Brain microvascular endothelial cell (primary cell): ENCODE data around the gene SGCD.

Experiments
- DNase-seq: peaks from one replicate; pipeline ENCODE4 v3.0.0-alpha.2; 2020
- H3K27ac ChIP-seq: fragments of 250-450 bp; sonication (Bioruptor Pico); 2 replicates; pipeline ENCODE4 v1.5.1; 2020; ENCODE audit warnings: mild to moderate bottlenecking, moderate library complexity
- H3K27me3 ChIP-seq: fragments of 250-450 bp; sonication (Bioruptor Pico); replicated peaks from 2 replicates; pipeline ENCODE4 v1.5.1; 2020; ENCODE audit warnings: mild to moderate bottlenecking
- H3K36me3 ChIP-seq: fragments of 250-450 bp; sonication (Bioruptor Pico); replicated peaks from 2 replicates; pipeline ENCODE4 v1.5.1; 2020; ENCODE audit warnings: mild to moderate bottlenecking
- H3K4me3 ChIP-seq: 2 replicates; pipeline ENCODE4 v1.5.1; 2011; ENCODE audit warnings: low read depth, mild to moderate bottlenecking, control low read depth, low read length, moderate library complexity
- in situ Hi-C: cut with HindIII; loops from 2 replicates; pipeline ENCODE4 v1.10.0; 2017; ENCODE audit warnings: low sequenced_read_pairs, low pct_ligation_motif_present
- TF ChIP-seq, protein P1 (sequence below): IDR thresholded peaks from 2 replicates; pipeline ENCODE4 v1.5.1; 2011; ENCODE audit warnings: low read depth, mild to moderate bottlenecking, moderate library complexity, low read length, control low read depth, inconsistent platforms; ENCODE audit errors: missing control alignments

SGCD gene

DNA sequence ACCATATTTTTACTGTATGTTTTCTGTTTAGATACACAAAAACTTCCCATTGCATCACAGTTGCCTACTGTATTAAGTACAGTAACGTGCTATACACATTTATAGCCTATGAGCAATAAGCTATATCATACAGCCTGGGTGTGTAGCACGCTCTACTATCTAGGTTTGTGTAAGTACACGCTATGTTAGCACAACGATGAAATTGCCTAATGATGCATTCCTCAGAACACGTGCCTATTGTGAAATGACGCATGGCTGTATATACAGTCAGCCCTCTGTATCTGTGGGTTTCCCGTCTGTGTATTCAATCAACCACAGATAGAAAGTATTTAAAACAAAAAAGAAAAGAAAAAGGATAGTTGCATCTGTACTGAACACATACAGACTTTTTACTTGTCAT lies 64.2 kb downstream of the SGCD start:
- TF ChIP-seq, protein P1, sequence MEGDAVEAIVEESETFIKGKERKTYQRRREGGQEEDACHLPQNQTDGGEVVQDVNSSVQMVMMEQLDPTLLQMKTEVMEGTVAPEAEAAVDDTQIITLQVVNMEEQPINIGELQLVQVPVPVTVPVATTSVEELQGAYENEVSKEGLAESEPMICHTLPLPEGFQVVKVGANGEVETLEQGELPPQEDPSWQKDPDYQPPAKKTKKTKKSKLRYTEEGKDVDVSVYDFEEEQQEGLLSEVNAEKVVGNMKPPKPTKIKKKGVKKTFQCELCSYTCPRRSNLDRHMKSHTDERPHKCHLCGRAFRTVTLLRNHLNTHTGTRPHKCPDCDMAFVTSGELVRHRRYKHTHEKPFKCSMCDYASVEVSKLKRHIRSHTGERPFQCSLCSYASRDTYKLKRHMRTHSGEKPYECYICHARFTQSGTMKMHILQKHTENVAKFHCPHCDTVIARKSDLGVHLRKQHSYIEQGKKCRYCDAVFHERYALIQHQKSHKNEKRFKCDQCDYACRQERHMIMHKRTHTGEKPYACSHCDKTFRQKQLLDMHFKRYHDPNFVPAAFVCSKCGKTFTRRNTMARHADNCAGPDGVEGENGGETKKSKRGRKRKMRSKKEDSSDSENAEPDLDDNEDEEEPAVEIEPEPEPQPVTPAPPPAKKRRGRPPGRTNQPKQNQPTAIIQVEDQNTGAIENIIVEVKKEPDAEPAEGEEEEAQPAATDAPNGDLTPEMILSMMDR: no peak
- no peak for DNase-seq
- in situ Hi-C loops: no loop called here
- Histone ChIP-seq H3K27me3 (no peaks in the 10 kb centered on the region), H3K36me3 (no peaks in the 10 kb centered on the region), H3K4me3 (no peak overlapping the region), H3K27ac (no peak overlapping the region)

DNA sequence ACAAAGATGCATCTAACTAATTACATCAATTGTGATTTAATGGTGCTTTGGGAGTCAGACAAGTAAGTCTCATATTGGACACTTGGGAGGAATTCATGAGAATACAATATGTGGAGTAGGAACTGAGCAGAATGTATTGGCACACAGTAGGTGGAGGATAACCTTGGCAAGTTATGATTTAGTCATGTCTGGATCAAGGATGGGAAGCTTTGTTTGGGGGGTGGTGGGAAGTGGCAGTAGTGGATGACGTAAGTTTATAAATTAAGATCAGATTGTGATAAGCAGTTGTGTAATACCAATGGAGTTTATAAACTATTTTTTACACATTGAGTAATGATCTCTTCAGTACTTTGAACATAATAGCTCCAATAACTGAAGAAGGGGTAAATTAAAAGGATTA lies 67.0 kb downstream of the SGCD start:
- TF ChIP-seq, protein P1: no peak
- no peaks in the 10 kb centered on the region for H3K27me3 ChIP-seq
- no peaks in the 10 kb centered on the region for H3K36me3 ChIP-seq
- no peak overlapping the region for H3K27ac ChIP-seq
- in situ Hi-C loops: no loop called here
- DNase-seq: no peak
- no peak overlapping the region for H3K4me3 ChIP-seq

DNA sequence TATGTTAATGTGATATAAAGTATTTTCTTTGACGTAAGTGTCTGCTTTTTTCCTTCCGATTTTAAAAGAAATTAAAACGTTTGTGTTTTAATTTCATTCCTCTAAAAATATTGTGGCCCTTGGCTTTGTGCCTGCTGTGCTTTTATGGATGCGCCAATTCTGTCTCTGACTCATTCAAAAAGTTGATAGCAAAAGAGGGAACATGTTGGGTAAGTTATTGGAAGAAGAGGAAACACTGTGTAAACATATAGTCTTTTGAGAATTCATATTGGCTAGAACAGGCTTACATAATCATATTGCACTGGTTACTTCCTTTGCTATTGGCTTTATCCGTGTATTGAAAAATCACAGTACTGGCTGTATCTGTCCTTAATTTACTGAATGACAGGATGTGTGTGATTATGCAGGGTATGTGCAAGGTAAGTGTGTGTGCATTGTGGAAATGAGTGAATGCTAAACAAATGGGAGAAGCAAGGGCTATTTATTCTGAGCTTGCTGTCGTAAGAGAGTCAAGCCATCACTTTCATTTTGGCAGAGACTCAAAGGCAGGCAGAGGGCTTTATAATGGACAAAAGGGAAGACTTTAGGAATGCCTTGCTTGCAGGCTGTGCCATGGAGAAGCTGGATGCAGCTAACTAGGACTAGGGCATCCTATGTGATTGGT lies 67.8 kb downstream of the SGCD start:
- no peak for DNase-seq

DNA sequence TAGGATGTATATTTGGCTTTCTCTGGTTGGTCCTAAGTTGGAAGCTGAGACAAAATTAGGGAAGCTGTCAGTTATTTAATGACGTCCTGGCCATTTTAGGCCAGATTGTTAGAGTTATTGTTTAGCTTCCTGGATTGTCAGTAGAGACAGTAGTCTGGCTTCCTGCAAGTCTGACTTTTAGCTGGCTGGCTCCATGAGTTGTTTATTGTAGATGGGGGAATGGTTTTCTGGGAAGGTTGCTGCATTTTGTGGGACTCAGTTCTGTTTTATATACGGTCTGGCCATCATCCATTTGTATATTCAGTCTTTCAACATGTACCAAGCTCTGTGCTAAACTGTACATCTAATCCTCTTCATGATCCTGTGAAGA lies 68.3 kb downstream of the SGCD start:
- TF ChIP-seq, protein P1: no peak
- in situ Hi-C loops: no loop called here
- Histone ChIP-seq H3K27me3 (no peaks in the 10 kb centered on the region), H3K36me3 (no peaks in the 10 kb centered on the region), H3K27ac (no peak overlapping the region), H3K4me3 (no peak overlapping the region)
- DNase-seq: no peak

More for the DNA sequence above, 67.8 kb downstream of the SGCD start:
- Histone ChIP-seq H3K27me3 (no peaks in the 10 kb centered on the region), H3K4me3 (no peak overlapping the region), H3K27ac (no peak overlapping the region), H3K36me3 (no peaks in the 10 kb centered on the region)
- TF ChIP-seq, protein P1: no peak
- in situ Hi-C loops: no loop called here

DNA sequence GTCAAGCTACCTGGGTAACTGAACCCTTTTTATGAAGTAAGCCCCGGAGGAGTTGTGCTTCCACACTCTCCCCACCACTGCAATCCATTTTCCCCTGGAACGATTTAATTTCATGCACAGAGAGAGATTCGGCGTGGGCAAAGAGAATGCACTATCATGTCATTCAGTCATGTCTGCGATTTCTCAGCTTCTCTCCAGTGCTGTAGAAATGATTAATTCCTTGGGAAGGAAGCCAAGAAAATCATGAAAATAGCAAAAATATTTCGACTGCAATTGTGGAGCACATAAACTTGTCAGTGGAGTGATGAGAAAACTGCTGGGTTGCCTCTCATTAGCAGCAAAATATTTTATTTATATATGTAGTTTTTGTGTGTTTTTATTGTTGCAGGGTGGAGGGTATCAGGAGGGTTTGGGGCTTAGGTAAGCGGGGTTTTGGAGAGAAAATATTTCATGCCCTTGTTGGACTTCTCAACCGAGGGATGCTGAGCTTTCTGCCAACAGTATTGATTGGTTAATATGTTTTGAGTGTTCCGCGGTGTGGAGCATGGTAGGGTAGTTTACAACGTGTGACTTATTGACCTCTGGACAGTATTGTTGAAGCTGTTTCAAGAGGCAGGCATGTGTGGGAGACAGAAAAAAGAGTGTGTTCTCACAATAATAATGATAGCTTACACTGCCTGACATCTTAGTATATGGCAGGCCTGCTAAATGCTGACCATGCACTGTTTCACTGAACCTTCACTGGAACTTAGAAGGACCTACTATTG lies 69.3 kb downstream of the SGCD start:
- TF ChIP-seq, protein P1: no peak
- in situ Hi-C loops: no loop called here
- Histone ChIP-seq H3K4me3 (no peak overlapping the region), H3K36me3 (no peaks in the 10 kb centered on the region), H3K27me3 (no peaks in the 10 kb centered on the region), H3K27ac (no peak overlapping the region)
- no peak for DNase-seq

DNA sequence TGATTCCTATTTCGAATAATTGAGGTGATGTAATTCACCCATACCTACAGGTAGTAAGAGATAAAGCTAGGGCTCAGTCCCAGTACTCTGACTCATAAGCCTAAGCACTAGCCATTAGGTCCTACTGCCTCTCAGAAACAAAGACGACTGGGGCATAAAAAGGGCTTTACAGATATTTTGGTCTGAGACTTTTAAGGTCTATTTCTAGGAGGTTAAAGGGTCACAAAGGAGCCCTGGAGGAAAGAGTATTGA lies 69.8 kb downstream of the SGCD start:
- no peak overlapping the region for H3K4me3 ChIP-seq
- no peaks in the 10 kb centered on the region for H3K36me3 ChIP-seq
- no peaks in the 10 kb centered on the region for H3K27me3 ChIP-seq
- H3K27ac ChIP-seq: no peak overlapping the region
- TF ChIP-seq, protein P1: no peak
- in situ Hi-C loops: no loop called here
- no peak for DNase-seq
